Caco-2 (cell line): ENCODE data around the gene EHHADH. TPM values are rescaled to one million over a fixed set of nuclear protein-coding genes. Genes with fewer than 3 reads are reported as not detected.
A peak's percentile ranks its signal among the peaks of the same experiment; 100 is the strongest.
"Not testable (repeated sequence)": the region's sequence is repeated elsewhere in the genome, so short reads cannot be mapped to it uniquely, and the experiment has no call there.

Experiments
- BruUV-seq: library from RNA; stranded (reverse); fragments of 400-500 nt; replicated peaks from 2 replicates; lab custom pipeline; 2021; lab: Mats Ljungman, UMichigan
- CTCF ChIA-PET: fragments of 300-600 bp; sonication (Branson Sonifier 250); formaldehyde crosslinking; loops from one replicate; lab custom pipeline; 2022; ENCODE audit warnings: antibody characterized with exemption; lab: Charles Lee
- POLR2A ChIA-PET: fragments of 300-600 bp; sonication (Branson Sonifier 250); formaldehyde crosslinking; loops from one replicate; lab custom pipeline; 2022; ENCODE audit warnings: antibody characterized with exemption; lab: Charles Lee
- DNase-seq, 2 experiments: peaks; one replicate each; pipeline versions ENCODE4 v3.0.0 to v3.0.0-alpha.2; 2020 to 2022
- H3K27me3 ChIP-seq: replicated peaks from 2 replicates; pipeline ENCODE4 v1.6.0; 2011; ENCODE audit warnings: low read length; ENCODE audit not compliant: control insufficient read depth, insufficient read depth
- H3K36me3 ChIP-seq: 2 replicates; pipeline ENCODE4 v1.5.1; 2011; ENCODE audit warnings: low read length; ENCODE audit not compliant: control insufficient read depth, insufficient read depth
- H3K4me1 ChIP-seq: fragments of 250-450 bp; sonication (Bioruptor Pico); 2 replicates; pipeline ENCODE4 v1.5.1; 2020; ENCODE audit warnings: mild to moderate bottlenecking
- H3K4me3 ChIP-seq: 2 replicates; pipeline ENCODE4 v1.5.1; 2011; ENCODE audit warnings: low read depth, mild to moderate bottlenecking, control low read depth, low read length
- H3K9me3 ChIP-seq: fragments of 250-450 bp; sonication (Bioruptor Pico); 2 replicates; pipeline ENCODE4 v1.5.1; 2020; ENCODE audit warnings: mild to moderate bottlenecking, moderate library complexity
- H3K27ac Mint-ChIP-seq: one replicate; pipeline ENCODE4 v1.8.0; 2022; ENCODE audit warnings: mixed read lengths; ENCODE audit not compliant: unreplicated experiment
- H3K27me3 Mint-ChIP-seq: one replicate; pipeline ENCODE4 v1.8.0; 2022; ENCODE audit warnings: mixed read lengths; ENCODE audit not compliant: insufficient read depth, unreplicated experiment
- H3K36me3 Mint-ChIP-seq: one replicate; pipeline ENCODE4 v1.8.0; 2022; ENCODE audit warnings: mild to moderate bottlenecking, mixed read lengths; ENCODE audit not compliant: insufficient read depth, unreplicated experiment
- H3K4me1 Mint-ChIP-seq: one replicate; pipeline ENCODE4 v1.8.0; 2022; ENCODE audit warnings: low read depth, mixed read lengths; ENCODE audit not compliant: unreplicated experiment
- H3K4me3 Mint-ChIP-seq: one replicate; pipeline ENCODE4 v1.8.0; 2022; ENCODE audit warnings: mild to moderate bottlenecking, moderate library complexity, mixed read lengths; ENCODE audit not compliant: unreplicated experiment
- H3K9me3 Mint-ChIP-seq: one replicate; pipeline ENCODE4 v1.8.0; 2022; ENCODE audit warnings: mixed read lengths; ENCODE audit not compliant: unreplicated experiment
- intact Hi-C: fragments of 100-400 bp; cut with micrococcal nuclease; formaldehyde crosslinking; loops from one replicate; pipeline ENCODE4 v1.10.0; 2022; ENCODE audit not compliant: unreplicated experiment
- total RNA-seq: library from RNA; stranded (reverse); gene quantifications from 2 replicates; pipeline ENCODE4 v1.2.3, GENCODE V29; 2022
- TF ChIP-seq, protein P1 (sequence below), 2 experiments: fragments of 200-600 bp in 1 of 2; IDR thresholded peaks; 1 replicate in 1 of 2; 2 replicates in 1 of 2; pipeline versions ENCODE4 v1.5.1 to v1.8.0; 2011 to 2022; ENCODE audit warnings: antibody characterized with exemption in 1 of 2, control low read depth in 1 of 2, inconsistent platforms in 1 of 2, low read depth in 1 of 2, low read length in 1 of 2, mild to moderate bottlenecking in 1 of 2, moderate library complexity in 1 of 2; ENCODE audit not compliant: insufficient read depth in 1 of 2, severe bottlenecking in 1 of 2, unreplicated experiment in 1 of 2

The EHHADH gene
- total RNA-seq, 1 experiment from 2014 or later, result 24.9 TPM

DNA sequence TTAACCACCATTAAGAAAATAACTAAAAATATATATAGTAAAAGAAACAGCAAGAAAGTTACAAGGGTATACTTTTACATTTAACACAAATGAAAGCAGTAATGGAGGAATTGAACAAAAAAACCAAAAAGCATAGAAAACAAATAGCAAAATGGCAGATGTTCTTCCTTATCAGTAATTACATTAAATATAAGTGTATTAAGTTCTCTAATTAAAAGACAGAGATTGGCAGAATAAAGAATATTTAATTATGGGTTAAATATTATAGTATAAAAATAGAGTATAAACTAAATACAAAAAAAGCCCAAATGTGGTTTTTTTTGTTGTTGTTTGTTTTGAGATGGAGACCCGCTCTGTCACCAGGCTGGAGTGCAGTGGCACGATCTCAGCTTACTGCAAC is 20.5 kb downstream of the EHHADH start:
- no TSS peak for BruUV-seq
- H3K27me3 Mint-ChIP-seq, result no peaks in the 10 kb centered on the region
- peaks cover 10% of the 10 kb centered on the region for H3K9me3 Mint-ChIP-seq

DNA sequence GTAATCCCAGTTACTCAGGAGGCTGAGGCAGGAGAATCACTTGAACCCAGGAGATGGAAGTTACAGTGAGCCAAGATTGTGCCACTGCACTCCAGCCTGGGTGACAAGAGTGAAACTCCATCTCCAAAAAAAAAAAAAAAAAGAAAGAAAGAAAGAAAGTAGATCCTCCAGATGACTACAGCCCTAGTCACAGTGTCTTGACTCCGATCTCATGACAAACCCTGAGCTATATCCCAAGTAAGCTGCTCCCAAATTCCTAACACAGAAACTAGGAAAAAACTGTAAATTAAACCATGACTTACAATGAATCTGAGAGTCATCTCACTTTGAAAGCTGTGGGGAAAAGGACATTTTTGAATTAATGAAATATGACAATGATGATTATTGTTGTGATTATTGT is 27.3 kb downstream of the EHHADH start:
- H3K27ac Mint-ChIP-seq, POLR2A ChIA-PET, H3K4me3 Mint-ChIP-seq, CTCF ChIA-PET, H3K4me3 ChIP-seq, H3K27me3 Mint-ChIP-seq, H3K9me3 ChIP-seq, BruUV-seq, intact Hi-C loops, DNase-seq, H3K4me1 Mint-ChIP-seq, H3K27me3 ChIP-seq, H3K36me3 ChIP-seq, H3K4me1 ChIP-seq, H3K9me3 Mint-ChIP-seq: not testable (repeated sequence)
- peaks cover 25% of the 10 kb centered on the region for H3K36me3 Mint-ChIP-seq

More for the DNA sequence above, 20.5 kb downstream of the EHHADH start:
- Histone ChIP-seq H3K4me1 (no peaks in the 10 kb centered on the region), H3K27me3 (no peaks in the 10 kb centered on the region), H3K36me3 (peaks cover 3% of the 10 kb centered on the region), H3K9me3 (peaks cover 16% of the 10 kb centered on the region), H3K4me3 (no peak overlapping the region)
- Mint-ChIP-seq H3K27ac (no peak overlapping the region), H3K36me3 (peaks cover 13% of the 10 kb centered on the region), H3K4me1 (no peaks in the 10 kb centered on the region), H3K4me3 (no peak overlapping the region)
- no peak for DNase-seq
- ChIA-PET CTCF (no interaction called here), POLR2A (no interaction called here)
- intact Hi-C loops, result no loop called here
- TF ChIP-seq, protein P1, sequence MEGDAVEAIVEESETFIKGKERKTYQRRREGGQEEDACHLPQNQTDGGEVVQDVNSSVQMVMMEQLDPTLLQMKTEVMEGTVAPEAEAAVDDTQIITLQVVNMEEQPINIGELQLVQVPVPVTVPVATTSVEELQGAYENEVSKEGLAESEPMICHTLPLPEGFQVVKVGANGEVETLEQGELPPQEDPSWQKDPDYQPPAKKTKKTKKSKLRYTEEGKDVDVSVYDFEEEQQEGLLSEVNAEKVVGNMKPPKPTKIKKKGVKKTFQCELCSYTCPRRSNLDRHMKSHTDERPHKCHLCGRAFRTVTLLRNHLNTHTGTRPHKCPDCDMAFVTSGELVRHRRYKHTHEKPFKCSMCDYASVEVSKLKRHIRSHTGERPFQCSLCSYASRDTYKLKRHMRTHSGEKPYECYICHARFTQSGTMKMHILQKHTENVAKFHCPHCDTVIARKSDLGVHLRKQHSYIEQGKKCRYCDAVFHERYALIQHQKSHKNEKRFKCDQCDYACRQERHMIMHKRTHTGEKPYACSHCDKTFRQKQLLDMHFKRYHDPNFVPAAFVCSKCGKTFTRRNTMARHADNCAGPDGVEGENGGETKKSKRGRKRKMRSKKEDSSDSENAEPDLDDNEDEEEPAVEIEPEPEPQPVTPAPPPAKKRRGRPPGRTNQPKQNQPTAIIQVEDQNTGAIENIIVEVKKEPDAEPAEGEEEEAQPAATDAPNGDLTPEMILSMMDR (IDR thresholded peaks at IDR 0.05; ENCODE audit: insufficient read depth in 1 of 2, low read depth in 1 of 2, low read length in 1 of 2, severe bottlenecking in 1 of 2, unreplicated experiment in 1 of 2), result no peak

DNA sequence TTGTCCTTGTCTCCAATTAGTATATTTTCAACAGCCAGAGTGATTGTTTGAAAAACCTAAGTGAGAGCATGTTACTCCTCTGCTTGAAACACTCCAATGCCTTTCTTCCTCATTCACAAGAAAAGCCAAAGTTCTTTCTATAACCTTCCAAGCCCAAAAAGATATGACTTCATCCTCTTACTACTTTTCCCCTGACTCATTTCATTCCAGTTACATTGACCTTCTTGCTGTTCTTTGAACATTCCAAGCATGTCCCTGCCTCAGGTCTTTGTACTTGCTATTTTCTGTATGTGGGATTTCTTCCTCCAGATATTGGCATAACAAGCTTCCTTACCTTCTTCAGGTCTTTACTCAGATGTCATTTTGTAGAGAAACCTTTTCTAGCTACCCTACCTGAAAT is 28.3 kb downstream of the EHHADH start:
- no peaks in the 10 kb centered on the region; the same call in 1 of the 2 replicates for H3K36me3 ChIP-seq
- Mint-ChIP-seq H3K4me3 (no peak overlapping the region), H3K27me3 (no peaks in the 10 kb centered on the region), H3K36me3 (peaks cover 25% of the 10 kb centered on the region), H3K9me3 (no peaks in the 10 kb centered on the region), H3K27ac (no peak overlapping the region), H3K4me1 (no peaks in the 10 kb centered on the region)
- no peaks in the 10 kb centered on the region for H3K27me3 ChIP-seq
- H3K4me3 ChIP-seq, result no peak overlapping the region
- POLR2A ChIA-PET, result no interaction called here
- CTCF ChIA-PET, result no interaction called here
- TF ChIP-seq, protein P1 (IDR thresholded peaks at IDR 0.05; ENCODE audit: insufficient read depth in 1 of 2, low read depth in 1 of 2, low read length in 1 of 2, severe bottlenecking in 1 of 2, unreplicated experiment in 1 of 2), result no peak
- no TSS peak for BruUV-seq
- intact Hi-C loops, result no loop called here
- H3K9me3 ChIP-seq, result no peaks in the 10 kb centered on the region
- no peak for DNase-seq
- H3K4me1 ChIP-seq, result 0 out of 2 replicates have a peak, but pooled peaks cover 6% of the 10 kb centered on the region

DNA sequence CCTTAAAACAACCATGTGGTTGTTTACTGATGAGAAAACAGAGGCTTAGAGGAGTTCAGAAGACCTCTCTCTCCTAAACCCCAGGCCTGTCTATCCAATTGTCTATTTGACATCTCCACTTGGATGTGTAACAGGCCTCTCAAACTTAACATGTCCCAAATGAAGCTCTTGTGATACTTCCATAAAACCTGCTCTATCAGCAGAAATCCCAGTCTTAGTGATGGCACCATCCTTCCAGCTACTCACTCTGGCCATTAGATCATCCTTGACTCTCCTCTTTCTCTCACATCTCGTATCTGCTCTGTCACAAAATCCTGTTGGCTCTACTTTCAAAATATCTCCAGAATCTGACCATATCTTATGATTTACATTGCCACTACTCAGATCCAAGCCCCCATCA is 28.8 kb downstream of the EHHADH start:
- Mint-ChIP-seq H3K9me3 (no peaks in the 10 kb centered on the region), H3K27me3 (no peaks in the 10 kb centered on the region), H3K4me1 (no peaks in the 10 kb centered on the region), H3K36me3 (peaks cover 25% of the 10 kb centered on the region), H3K4me3 (no peak overlapping the region), H3K27ac (no peak overlapping the region)
- Histone ChIP-seq H3K27me3 (no peaks in the 10 kb centered on the region), H3K4me1 (0 out of 2 replicates have a peak, but pooled peaks cover 6% of the 10 kb centered on the region), H3K36me3 (no peaks in the 10 kb centered on the region; the same call in 1 of the 2 replicates), H3K9me3 (no peaks in the 10 kb centered on the region), H3K4me3 (no peak overlapping the region)
- POLR2A ChIA-PET, result no interaction called here
- intact Hi-C loops, result no loop called here
- DNase-seq, result no peak
- TSS peak; percentile 17 for BruUV-seq
- CTCF ChIA-PET, result no interaction called here
- TF ChIP-seq, protein P1 (IDR thresholded peaks at IDR 0.05; ENCODE audit: insufficient read depth in 1 of 2, low read depth in 1 of 2, low read length in 1 of 2, severe bottlenecking in 1 of 2, unreplicated experiment in 1 of 2), result no peak
